Activated CD8-positive, alpha-beta T cell treated with anti-CD3 and anti-CD28 coated beads for 36 hours (primary cell): Measurements from ENCODE around the gene TPCN1. TPM values are rescaled to one million over a fixed set of nuclear protein-coding genes. Genes with fewer than 3 reads are reported as not detected.

ENCODE experiments used
- ATAC-seq: fragments of 200-7000 bp; cut with Tn5 transposase; one replicate; pipeline ENCODE4 v1.10.0; 2021; ENCODE audit warnings: mild to moderate bottlenecking, moderate library complexity
- CTCF ChIA-PET: fragments of 350-600 bp; sonication (Branson Sonifier 250); formaldehyde crosslinking; loops from one replicate; lab custom pipeline; 2021; ENCODE audit warnings: antibody characterized with exemption; lab: Charles Lee
- POLR2A ChIA-PET: fragments of 350-600 bp; sonication (Branson Sonifier 250); formaldehyde crosslinking; loops from one replicate; lab custom pipeline; 2021; ENCODE audit warnings: antibody characterized with exemption; lab: Charles Lee
- DNase-seq: peaks from one replicate; pipeline ENCODE4 v3.0.0-alpha.2; 2020
- H3K27ac Mint-ChIP-seq: one replicate; pipeline ENCODE4 v1.8.0; 2021; ENCODE audit warnings: mild to moderate bottlenecking, mixed read lengths
- H3K27me3 Mint-ChIP-seq: one replicate; pipeline ENCODE4 v1.8.0; 2021; ENCODE audit warnings: mixed read lengths
- H3K36me3 Mint-ChIP-seq: one replicate; pipeline ENCODE4 v1.8.0; 2021; ENCODE audit warnings: low read depth, mixed read lengths
- H3K4me1 Mint-ChIP-seq: one replicate; pipeline ENCODE4 v1.8.0; 2021; ENCODE audit warnings: low read depth, mixed read lengths
- H3K4me3 Mint-ChIP-seq: one replicate; pipeline ENCODE4 v1.8.0; 2021; ENCODE audit warnings: mild to moderate bottlenecking, moderate library complexity, mixed read lengths
- H3K9me3 Mint-ChIP-seq: one replicate; pipeline ENCODE4 v1.8.0; 2021; ENCODE audit warnings: mixed read lengths
- intact Hi-C: fragments of 100-400 bp; cut with micrococcal nuclease; formaldehyde crosslinking; loops from one replicate; pipeline ENCODE4 v1.10.0; 2022
- total RNA-seq, 2 experiments: library from RNA; stranded (reverse); gene quantifications; one replicate each; pipeline ENCODE4 v1.2.3, GENCODE V29; 2021
- TF ChIP-seq, protein P1 (sequence below): fragments of 200-600 bp; IDR thresholded peaks from one replicate; pipeline ENCODE4 v1.8.0; 2022; ENCODE audit warnings: antibody characterized with exemption, mild to moderate bottlenecking

TPCN1 gene
- total RNA-seq, 2 experiments from 2014 or later, result 29.9 to 33.5 TPM

DNA sequence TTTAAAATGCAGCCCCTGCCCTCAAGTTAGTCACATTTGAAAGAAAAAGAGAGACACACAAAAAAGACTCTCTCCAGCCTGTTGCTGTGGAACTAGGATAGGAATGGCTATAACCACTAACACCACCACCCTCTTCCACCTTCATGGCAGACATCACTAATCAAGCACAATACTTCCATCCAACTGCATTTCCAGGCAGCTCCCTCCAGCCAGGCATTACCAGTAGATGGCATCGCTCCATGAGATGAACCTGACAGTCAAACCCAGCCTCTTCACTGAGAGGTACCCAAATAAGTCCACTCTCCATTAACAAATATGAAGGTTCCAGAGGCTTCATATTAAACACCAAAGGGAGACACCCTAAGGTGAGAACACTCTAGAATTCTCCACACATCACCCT lies 89.2 kb downstream of the TPCN1 start:
- no peak for ATAC-seq
- intact Hi-C loops, result no loop called here

DNA sequence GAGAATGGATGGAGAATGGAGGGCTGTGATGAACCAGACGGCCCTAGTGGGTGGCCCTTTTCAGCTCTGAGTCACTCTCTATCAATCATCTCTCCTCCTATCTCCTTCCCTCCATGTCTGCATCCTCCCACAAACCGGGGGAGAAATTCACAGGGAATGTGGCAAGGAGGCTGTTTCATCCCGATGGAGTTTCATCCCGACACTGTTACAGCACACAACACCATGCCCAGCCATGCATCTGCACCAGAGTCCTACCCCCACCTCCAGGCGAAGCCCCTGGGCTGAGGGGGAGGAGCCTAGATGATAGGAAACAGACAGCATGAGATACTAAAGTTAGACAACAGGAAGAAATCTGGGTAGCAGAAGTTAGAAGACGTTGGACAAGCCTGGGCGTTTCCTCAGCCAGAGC lies 92.9 kb downstream of the TPCN1 start:
- H3K9me3 Mint-ChIP-seq, result no peaks in the 10 kb centered on the region
- no peaks in the 10 kb centered on the region for H3K27me3 Mint-ChIP-seq
- no peak for ATAC-seq
- POLR2A ChIA-PET, result no interaction called here
- H3K4me3 Mint-ChIP-seq, result no peak overlapping the region
- DNase-seq, result no peak
- intact Hi-C loops, result no loop called here
- TF ChIP-seq, protein P1, sequence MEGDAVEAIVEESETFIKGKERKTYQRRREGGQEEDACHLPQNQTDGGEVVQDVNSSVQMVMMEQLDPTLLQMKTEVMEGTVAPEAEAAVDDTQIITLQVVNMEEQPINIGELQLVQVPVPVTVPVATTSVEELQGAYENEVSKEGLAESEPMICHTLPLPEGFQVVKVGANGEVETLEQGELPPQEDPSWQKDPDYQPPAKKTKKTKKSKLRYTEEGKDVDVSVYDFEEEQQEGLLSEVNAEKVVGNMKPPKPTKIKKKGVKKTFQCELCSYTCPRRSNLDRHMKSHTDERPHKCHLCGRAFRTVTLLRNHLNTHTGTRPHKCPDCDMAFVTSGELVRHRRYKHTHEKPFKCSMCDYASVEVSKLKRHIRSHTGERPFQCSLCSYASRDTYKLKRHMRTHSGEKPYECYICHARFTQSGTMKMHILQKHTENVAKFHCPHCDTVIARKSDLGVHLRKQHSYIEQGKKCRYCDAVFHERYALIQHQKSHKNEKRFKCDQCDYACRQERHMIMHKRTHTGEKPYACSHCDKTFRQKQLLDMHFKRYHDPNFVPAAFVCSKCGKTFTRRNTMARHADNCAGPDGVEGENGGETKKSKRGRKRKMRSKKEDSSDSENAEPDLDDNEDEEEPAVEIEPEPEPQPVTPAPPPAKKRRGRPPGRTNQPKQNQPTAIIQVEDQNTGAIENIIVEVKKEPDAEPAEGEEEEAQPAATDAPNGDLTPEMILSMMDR, result no peak
- CTCF ChIA-PET, result interaction anchor here (1.3 kb wide), 1 partner anchor 21 kb away, joined by 3 read pairs; no protein-coding TSS in a partner anchor
- H3K36me3 Mint-ChIP-seq, result peaks cover 26% of the 10 kb centered on the region
- no peak overlapping the region for H3K27ac Mint-ChIP-seq
- H3K4me1 Mint-ChIP-seq, result no peaks in the 10 kb centered on the region

More for the DNA sequence above, 89.2 kb downstream of the TPCN1 start:
- no peaks in the 10 kb centered on the region for H3K27me3 Mint-ChIP-seq
- no peak for DNase-seq
- TF ChIP-seq, protein P1, result no peak
- POLR2A ChIA-PET, result no interaction called here
- H3K9me3 Mint-ChIP-seq, result no peaks in the 10 kb centered on the region
- H3K36me3 Mint-ChIP-seq, result peaks cover 21% of the 10 kb centered on the region
- H3K4me3 Mint-ChIP-seq, result no peak overlapping the region
- H3K4me1 Mint-ChIP-seq, result no peaks in the 10 kb centered on the region
- CTCF ChIA-PET, result interaction anchor here (3.6 kb wide), 1 partner anchor 115 kb away, joined by 9 read pairs; no protein-coding TSS in a partner anchor
- no peak overlapping the region for H3K27ac Mint-ChIP-seq

DNA sequence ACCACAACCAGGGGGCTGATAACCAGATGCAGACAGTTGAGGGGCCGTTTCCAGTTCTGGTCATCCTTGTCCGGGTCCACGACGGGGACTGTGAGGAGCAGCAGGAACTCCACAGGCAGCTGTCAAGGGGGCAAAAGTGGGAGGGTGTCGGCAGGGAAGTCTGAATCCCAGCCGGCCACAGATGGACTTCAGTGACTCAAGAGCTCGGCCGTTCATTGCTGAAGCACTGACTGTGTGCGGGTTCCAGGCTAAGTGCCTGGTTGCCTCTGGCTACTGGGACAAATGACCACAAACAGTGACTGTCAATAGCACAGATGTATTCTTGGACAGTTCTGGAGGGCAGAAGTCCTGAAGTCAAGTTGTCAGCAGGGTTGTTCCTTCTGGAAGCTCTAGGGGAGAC lies 94.1 kb downstream of the TPCN1 start:
- ChIA-PET CTCF (no interaction called here), POLR2A (no interaction called here)
- ATAC-seq, result no peak
- Mint-ChIP-seq H3K27ac (no peak overlapping the region), H3K4me1 (no peaks in the 10 kb centered on the region), H3K27me3 (no peaks in the 10 kb centered on the region), H3K9me3 (no peaks in the 10 kb centered on the region), H3K4me3 (no peak overlapping the region), H3K36me3 (peaks cover 33% of the 10 kb centered on the region)
- TF ChIP-seq, protein P1, result no peak
- intact Hi-C loops, result no loop called here
- DNase-seq, result no peak

DNA sequence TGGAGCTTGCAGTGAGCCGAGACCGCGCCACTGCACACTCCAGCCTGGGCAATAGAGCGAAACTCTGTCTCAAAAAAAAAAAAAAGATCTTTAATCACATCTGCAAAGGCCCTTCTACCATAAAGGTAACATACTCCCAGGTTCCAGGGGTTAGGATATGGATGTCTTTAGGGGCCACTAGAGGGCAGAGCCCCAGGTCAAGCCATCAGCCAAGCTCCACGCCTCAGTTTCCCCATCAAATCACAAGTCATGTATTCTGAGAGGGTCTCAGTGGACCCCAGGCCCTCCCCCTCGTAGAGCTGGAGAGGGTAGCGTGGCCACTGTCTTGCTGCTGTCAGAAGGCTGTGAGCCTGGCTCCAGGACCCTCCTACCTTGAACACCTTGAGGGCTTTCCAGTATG lies 94.9 kb downstream of the TPCN1 start:
- intact Hi-C loops, result no loop called here
- Mint-ChIP-seq H3K9me3 (no peaks in the 10 kb centered on the region), H3K36me3 (peaks cover 33% of the 10 kb centered on the region), H3K4me3 (no peak overlapping the region), H3K27me3 (no peaks in the 10 kb centered on the region), H3K4me1 (no peaks in the 10 kb centered on the region), H3K27ac (no peak overlapping the region)
- ATAC-seq, result no peak
- TF ChIP-seq, protein P1, result no peak
- POLR2A ChIA-PET, result no interaction called here
- CTCF ChIA-PET, result interaction anchor here (1.1 kb wide), 1 partner anchor 114 kb away, joined by 3 read pairs; no protein-coding TSS in a partner anchor
- DNase-seq, result no peak

DNA sequence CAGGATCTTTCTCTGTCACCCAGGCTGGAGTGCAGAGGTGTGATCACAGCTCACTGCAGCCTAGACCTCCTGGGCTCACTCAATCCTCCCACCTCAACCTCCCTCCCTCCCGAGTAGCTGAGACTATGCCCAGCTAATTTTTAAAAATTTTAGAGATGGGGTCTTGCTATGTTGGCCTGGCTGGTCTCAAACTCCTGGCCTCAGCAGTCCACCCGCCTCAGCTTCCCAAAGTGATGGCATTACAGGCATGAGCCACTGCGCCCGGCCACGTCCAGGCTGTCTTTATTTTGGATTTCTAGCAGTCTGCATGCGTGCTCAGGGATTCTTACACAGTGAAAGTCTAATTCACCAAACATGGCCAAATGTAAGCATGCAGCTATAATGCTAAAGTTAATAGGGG lies 95.9 kb downstream of the TPCN1 start:
- H3K27ac Mint-ChIP-seq, result no peak overlapping the region
- no peak for ATAC-seq
- H3K36me3 Mint-ChIP-seq, result peaks cover 39% of the 10 kb centered on the region
- no peaks in the 10 kb centered on the region for H3K27me3 Mint-ChIP-seq
- H3K9me3 Mint-ChIP-seq, result peaks cover 2% of the 10 kb centered on the region
- intact Hi-C loops, result no loop called here
- ChIA-PET CTCF (interaction anchor here (0.7 kb wide), 1 partner anchor 18 kb away, joined by 3 read pairs; the partner anchor contains the start of gene SLC8B1), POLR2A (no interaction called here)
- no peaks in the 10 kb centered on the region for H3K4me1 Mint-ChIP-seq
- H3K4me3 Mint-ChIP-seq, result no peak overlapping the region
- TF ChIP-seq, protein P1, result no peak
- DNase-seq, result no peak
